ENCODE data around the gene RPL34.
"Not testable (repeated sequence)": the region's sequence is repeated elsewhere in the genome, so short reads cannot be mapped to it uniquely, and the experiment has no call there.

The RPL34 gene

GRCh38 chr4:108620101-108620932 lies at the start of gene RPL34:
Gene RPL34, plus strand, starts transcription at chr4:108620576. Its CDS starts 1,384 bp downstream, at chr4:108621960.
- peak; percentile 92 for DNase-seq

DNA sequence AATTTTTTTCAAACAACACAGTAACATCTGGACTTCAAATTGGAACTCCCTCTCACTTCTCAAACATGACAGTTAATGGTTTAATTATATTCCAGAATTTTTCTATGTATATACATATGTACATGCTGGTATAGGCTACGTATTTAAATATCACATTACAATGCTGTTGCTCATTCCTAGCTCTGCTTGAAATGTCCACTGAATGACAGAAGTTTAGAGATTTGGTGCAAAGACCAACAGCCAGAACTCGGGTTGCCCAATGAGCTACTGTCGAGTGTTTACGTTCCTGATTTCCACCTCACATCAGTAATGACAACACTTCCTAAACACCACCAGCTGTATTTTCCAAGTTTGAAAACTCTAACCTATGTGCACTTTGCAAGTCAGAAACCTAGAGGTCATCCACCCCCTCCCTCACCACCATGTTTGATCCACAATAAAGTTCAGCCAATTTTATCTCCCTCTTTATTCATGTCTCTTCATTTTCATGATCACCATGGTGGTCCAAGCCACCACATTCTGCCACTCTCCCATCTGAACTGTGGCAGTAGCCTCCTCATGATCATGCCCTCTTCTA lies 49.3 kb upstream of the RPL34 start:
- DNase-seq, result no peak

DNA sequence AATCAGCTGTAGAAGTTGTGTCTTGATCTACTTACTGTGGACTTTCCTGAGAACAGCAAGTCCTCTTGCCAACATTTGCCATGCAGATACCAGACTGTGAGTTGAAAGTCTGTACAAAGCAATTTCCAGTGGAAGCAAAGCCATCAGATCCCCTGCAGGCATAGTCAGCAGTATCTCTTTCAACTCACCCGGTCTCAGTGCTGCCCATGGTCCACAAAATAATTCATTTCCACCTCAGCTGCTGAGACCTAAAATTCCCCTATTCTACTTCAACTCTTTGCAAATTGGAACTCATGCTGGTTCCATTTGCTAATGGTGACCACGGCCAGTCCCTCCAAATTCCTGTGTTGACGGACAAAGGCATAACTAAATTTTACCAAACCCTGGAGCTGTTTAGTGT lies 46.0 kb upstream of the RPL34 start:
- no peak for DNase-seq

GRCh38 chr4:108581083-108581482 lies 39.3 kb upstream of the RPL34 start:
- DNase-seq, result no peak

GRCh38 chr4:108586778-108587177 lies 33.6 kb upstream of the RPL34 start:
- DNase-seq, result no peak

DNA sequence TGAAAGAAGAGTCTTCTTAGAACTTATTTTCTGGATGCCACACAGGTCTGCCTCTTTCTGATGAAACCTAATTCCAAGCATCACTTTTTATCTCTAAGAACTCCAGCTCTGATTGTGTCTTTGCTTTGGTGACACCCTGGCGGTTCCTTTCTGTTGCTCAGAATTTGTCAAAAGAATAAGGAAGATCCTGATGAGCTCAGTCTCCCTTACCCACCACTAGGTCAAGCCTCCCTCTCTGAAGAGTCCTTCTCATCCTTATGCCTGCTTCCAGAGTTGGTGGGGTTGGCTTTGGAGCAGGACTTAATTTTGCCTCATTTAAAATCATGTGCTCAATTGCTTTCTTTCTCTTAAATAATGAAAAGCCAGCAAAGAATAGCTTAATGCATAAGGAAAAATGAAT lies 31.5 kb upstream of the RPL34 start:
- no peak for DNase-seq

- DNase-seq, result no peak
Observed at GRCh38 chr4:108589961-108590360, 30.4 kb upstream of the RPL34 start.

- DNase-seq, result no peak
Observed at GRCh38 chr4:108590776-108591175, 29.6 kb upstream of the RPL34 start.

DNA sequence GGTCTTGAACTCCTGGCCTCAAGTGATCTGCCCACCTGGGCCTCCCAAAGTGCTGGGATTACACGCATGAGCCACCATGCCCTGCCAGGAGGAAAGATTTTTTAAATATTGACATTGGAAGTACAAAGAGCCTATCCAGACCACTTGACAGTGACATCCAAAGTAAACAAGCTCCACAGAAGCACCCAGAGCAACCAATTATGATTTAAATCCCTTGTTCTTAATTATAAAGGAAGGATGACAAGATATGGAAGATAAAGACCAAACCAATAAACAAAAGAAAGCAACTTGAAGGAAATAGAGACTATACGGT lies 27.7 kb upstream of the RPL34 start:
- no peak for DNase-seq

DNA sequence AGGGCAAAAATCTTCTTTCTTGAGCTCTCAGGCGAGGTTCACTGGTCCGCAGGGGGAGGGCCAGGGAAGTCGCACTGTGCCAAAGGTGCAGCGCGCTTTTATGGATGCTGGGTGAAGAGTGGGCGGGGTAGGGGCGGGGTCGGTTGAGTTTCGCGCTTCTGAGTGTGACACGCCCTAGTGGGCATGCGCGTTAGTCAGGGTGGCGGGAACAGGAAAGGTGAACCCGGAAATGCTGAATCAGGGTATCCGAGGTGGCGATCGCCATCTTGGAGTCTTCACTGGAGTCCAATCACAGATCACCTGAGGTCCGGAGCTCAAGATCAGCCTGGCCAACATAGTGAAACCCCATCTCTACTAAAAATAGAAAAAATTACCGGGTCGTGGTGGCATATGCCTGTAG lies 26.1 kb upstream of the RPL34 start:
- DNase-seq, result not testable (repeated sequence)

DNA sequence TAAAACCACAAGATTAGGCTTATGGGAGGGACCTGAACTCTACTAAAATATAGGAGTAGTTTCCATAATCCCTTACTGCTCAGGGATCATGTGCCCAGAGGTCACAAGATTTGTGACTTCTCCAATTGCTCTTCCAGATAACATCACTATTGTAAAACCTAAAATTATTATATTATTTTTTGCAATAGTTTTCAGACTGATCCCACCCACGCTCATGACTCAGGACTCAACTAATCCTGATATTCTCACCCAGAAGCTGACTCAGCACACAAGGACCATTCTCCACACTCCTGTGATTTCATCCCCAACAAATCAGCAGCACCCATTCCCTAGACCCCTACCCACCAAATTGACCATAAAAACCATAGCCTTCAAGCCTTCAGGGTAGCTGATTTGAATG lies 24.0 kb upstream of the RPL34 start:
- no peak for DNase-seq

DNA sequence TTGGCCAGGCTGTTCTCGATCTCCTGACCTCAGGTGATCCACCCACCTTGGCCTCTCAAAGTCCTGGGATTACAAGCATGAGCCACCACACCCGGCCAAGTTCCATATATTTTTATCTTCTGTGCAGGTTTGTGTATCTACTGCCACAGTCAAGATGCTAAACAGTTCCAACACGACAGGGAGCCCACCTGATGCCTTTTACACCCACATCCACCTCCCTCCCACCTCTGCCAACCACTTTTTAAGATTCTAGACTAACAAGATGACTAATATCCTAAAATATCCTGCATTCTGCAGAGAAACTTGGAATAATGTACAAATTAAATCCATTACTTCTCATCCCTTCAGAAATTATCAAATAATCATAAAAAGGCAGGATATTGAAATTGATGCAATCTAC lies 19.3 kb upstream of the RPL34 start:
- DNase-seq, result no peak

- no peak for DNase-seq
Observed at GRCh38 chr4:108601532-108601931, 18.8 kb upstream of the RPL34 start.

DNA sequence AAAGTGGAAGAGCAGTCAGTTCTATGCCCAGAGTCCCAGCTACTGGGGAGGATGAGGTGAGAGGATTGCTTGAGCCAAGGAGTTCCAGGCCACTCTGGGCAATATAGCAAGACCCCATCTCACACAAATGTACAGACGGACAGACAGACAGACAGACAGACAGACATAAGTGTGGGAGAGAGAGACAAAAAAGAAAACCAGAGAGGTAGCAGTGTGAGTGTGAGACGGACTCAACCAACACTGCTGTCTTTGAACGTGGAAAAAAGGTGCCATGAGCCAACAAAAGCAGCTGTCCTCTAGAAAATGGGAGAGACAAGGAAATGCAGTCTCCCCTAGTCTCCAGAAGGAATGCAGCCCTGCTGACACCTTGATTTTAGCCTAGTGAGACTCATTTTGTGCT lies 18.2 kb upstream of the RPL34 start:
- no peak for DNase-seq

GRCh38 chr4:108607079-108607815 lies 13.1 kb upstream of the RPL34 start:
- no peak for DNase-seq

DNA sequence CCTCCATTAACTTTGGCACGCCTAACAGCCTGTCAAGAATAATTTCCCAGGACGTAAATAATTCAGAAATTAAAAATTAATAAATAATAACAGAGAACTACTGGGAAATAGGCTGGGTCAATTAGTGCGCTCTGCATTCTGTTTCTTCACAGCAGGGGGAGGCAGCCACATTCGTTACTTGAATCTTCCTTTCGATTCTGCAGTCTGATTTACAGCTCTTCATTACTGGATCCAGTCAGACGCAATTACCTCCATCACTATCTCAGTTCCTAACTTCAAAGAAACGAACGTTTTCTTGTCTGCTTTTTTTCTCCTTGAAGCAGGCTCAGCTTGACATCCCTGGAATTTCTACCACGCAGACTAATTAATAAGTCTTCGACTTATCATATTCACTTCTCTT lies 9.0 kb upstream of the RPL34 start:
- DNase-seq, result no peak

DNA sequence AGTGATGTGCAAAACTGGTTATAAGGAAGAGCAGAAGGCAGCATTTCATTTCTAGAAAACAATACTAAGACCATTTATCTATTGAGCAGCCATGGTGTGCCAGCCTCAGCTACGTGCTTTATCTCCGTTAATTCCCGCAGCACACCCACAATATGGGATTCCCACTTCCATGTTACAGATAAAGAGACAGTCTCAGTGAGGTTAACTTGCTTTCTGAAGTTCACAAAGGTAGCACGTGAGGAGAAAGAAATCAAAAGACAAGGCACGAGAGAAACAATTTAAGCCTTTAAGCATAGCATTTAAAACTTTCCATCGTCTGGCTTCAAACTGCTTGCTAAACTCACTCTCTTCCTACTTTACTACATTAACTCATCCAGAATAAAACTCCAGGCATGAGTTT lies 8.0 kb upstream of the RPL34 start:
- no peak for DNase-seq

DNA sequence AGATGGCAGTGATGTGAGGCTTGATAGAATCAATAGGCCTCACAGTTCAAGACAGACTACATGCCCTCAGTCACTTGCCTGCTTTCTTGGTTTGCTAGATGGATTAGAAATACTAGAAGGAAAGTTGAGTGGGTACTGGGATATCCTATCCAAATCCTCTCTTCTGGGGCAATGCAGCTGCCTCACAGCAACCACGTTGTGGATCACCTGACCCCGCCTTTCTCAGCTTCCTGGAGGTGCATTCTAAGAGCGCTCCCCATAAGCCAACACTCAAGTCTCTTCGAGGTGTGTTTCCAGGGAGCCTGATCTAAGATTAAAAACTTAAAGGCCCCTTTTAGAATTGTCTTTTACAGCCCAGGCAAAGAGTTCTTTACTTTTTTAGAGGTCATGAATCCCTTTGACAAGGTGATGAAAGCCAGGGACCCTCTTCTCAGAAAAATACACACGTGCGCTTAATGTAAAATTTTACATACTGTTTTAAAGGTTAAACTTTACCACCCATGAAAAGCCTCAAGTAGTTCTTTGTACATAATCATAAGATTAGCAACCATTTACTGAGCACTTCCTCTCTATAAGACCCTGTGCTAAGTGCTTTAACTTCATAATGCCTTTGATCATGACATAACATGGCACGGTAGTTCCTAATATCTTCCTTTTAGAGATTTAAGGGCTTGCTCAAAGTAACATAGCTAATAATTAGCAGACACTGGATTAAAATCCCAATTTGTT lies 840 bp upstream of the RPL34 start:
- DNase-seq, result no peak

DNA sequence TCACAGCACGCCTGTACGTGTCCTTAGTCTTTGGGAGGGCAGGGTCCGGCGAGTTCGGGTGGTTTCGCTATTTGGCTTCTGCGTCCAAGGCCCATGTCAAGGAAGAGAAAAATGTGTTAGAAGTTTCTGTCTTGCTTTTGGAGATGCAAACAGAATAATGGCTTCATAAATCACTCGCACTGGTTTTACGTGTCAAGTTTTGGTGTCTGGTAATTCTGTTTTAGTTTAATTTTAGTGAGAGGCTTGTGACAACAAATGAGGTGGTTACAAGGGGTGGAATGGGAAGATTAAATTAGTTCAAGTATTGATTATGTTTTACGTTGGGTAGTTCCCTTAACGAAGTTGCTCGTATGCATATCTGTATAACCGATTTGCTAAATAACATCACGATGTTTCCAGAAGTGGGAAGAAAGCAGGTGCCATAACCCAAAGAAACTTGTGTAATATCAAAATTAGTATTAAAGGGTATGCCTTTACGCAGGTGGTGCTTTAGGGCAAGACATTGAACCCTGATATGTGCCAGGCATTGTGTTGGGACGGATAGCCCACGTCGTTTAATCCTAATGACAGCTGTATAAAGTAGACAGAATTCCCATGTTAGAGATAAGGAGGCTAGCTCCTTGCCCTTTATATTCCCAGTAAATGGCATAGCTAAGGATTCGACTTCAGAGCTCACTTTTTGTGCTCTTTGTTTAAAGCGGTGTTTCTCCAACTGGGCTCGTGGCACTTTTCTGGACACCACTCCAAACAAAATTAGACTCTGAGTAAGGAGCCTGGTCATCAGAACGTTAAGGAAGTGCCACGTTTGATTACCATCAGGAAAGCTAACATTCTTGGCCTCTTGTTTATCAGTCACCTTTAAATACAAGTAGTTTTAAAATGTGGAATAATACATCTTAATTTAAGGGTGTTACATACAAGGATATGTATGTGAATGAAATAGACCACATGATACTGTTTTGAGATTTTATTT lies 843 bp downstream of the RPL34 start:
- DNase-seq, result no peak

- no peak for DNase-seq
Observed at GRCh38 chr4:108622022-108622421, 1.6 kb downstream of the RPL34 start.

DNA sequence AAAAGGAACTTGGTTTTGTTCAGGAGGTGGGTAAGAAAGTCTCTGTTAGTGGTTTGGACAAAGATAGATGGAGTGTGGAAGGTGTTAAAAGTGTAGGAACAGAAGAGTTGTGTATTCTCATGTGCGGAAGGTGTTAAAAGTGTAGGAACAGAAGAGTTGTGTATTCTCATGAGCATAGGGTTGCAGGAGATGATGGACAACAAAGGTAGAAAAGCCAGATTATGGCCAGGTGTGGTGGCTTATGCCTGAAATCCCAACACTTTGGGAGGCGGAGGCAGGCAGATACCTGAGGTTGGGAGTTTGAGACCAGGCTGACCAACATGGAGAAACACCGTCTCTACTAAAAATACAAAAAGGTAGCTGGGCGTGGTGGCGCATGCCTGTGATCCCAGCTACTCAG lies 2.5 kb downstream of the RPL34 start:
- DNase-seq, result no peak
